Spleen (tissue), 11 donors: ENCODE measurements around the gene SCN2A. TPM values are rescaled to one million over a fixed set of nuclear protein-coding genes. Genes with fewer than 3 reads are reported as not detected.
"Not testable (repeated sequence)": the region's sequence is repeated elsewhere in the genome, so short reads cannot be mapped to it uniquely, and the experiment has no call there.

Experiments used
- DNase-seq: peaks from one replicate; pipeline ENCODE4 v3.0.0-alpha.2; 2020
- H3K27ac ChIP-seq, 8 donors: fragments of 200-600 bp; sonication (generic) in 7 of 8; 1 replicate in 4 of 8; 2 replicates in 4 of 8; pipeline versions ENCODE4 v1.5.0 to v1.8.0; 2016 to 2021; ENCODE audit warnings: inconsistent platforms in 4 of 8, mild to moderate bottlenecking in 4 of 8, moderate library complexity in 1 of 8
- H3K27me3 ChIP-seq, 7 donors: fragments of 200-600 bp; sonication (generic) in 6 of 7; replicated peaks in 1 of 7; 1 replicate in 4 of 7; 2 replicates in 3 of 7; pipeline versions ENCODE4 v1.5.0 to v1.8.0; 2016 to 2021; ENCODE audit warnings: inconsistent platforms in 3 of 7, mild to moderate bottlenecking in 1 of 7
- H3K36me3 ChIP-seq, 6 donors: fragments of 200-600 bp; sonication (generic) in 5 of 6; 1 replicate in 4 of 6; 2 replicates in 2 of 6; pipeline versions ENCODE4 v1.5.0 to v1.8.0; 2016 to 2021; ENCODE audit warnings: inconsistent platforms in 2 of 6
- H3K4me1 ChIP-seq, 6 donors: fragments of 200-600 bp; sonication (generic) in 5 of 6; 1 replicate in 3 of 6; 2 replicates in 3 of 6; pipeline versions ENCODE4 v1.5.0 to v1.8.0; 2016 to 2021; ENCODE audit warnings: inconsistent platforms in 3 of 6
- H3K4me3 ChIP-seq, 8 donors: fragments of 200-600 bp; sonication (generic) in 7 of 8; 1 replicate in 4 of 8; 2 replicates in 4 of 8; pipeline versions ENCODE4 v1.5.0 to v1.8.0; 2016 to 2021; ENCODE audit warnings: inconsistent platforms in 4 of 8, mild to moderate bottlenecking in 4 of 8, moderate library complexity in 2 of 8
- H3K9me3 ChIP-seq, 8 donors: fragments of 200-600 bp; sonication (generic) in 7 of 8; 1 replicate in 4 of 8; 2 replicates in 4 of 8; pipeline versions ENCODE4 v1.5.0 to v1.8.0; 2016 to 2021; ENCODE audit warnings: inconsistent platforms in 4 of 8
- CTCF ChIP-seq, 11 experiments: fragments of 200-600 bp in 7 of 11; fragments of 450-650 bp in 4 of 11; sonication (generic) in 4 of 11; IDR thresholded peaks in 8 of 11; conservative IDR thresholded peaks in 3 of 11; 1 replicate in 7 of 11; 2 replicates in 4 of 11; pipeline versions ENCODE4 v1.4.0 to v1.8.0; 2016 to 2021; ENCODE audit warnings: antibody characterized with exemption in 11 of 11, inconsistent platforms in 4 of 11, mild to moderate bottlenecking in 1 of 11
- POLR2A ChIP-seq, 3 donors: fragments of 450-650 bp; IDR thresholded peaks; one replicate each; pipeline ENCODE4 v1.5.1; 2017; ENCODE audit warnings: antibody characterized with exemption in 3 of 3, mild to moderate bottlenecking in 1 of 3
- POLR2AphosphoS5 ChIP-seq, 3 donors: sonication (generic); formaldehyde crosslinking; IDR thresholded peaks; one replicate each; pipeline ENCODE4 v1.5.1; 2017; ENCODE audit warnings: antibody characterized with exemption in 3 of 3
- WGBS, 5 donors: extraction: QIAGEN DNeasy Blood & Tissue Kit in 3 of 5; methylation state at CpG; one replicate each; pipeline versions ENCODE4 v1.1.5 to v1.1.7; 2013 to 2018; 5-methylcytosine and 5-hydroxymethylcytosine counted together
- intact Hi-C: fragments of 100-400 bp; cut with DNase I; formaldehyde crosslinking; loops from one replicate; pipeline ENCODE4 v1.15.0; 2023; ENCODE audit warnings: low total_unique reads
- polyA plus RNA-seq, 3 donors: library from polyadenylated mRNA; stranded (reverse); fragments of 200-250 nt; gene quantifications; one replicate each; pipeline ENCODE4 v1.2.1, GENCODE V29; 2013
- total RNA-seq, 7 donors: library from RNA; depleted of rRNA in 3 of 7; stranded (reverse); fragments of >200 nt in 3 of 7; fragmentation: NEBNext Ultra II Directional in 4 of 7; extraction: Animal tissue kit (Norgen Biotek cat#: 25700) in 4 of 7; gene quantifications; one replicate each; pipeline versions ENCODE4 v1.1.0 to v1.2.1, GENCODE V29; 2016 to 2021
- donor health status: healthy with polysubstance abuse.
- donor health status: DM: no; HTN: no; CAD: no; lungs with moderate emphysema.
- donor health status: DM: no; HTN: no; CAD: no.
- donor health status: Bipolar disorder and iron deficiency.
- donor health status: healthy.
- donor health status: DM: no; HTN: no; CAD: no.
- donor health status: DM: yes; HTN: yes; CAD: no.

The SCN2A gene
- total and polyA plus RNA-seq, 10 donors = 0.14 to 1.2 (median 0.28) TPM

GRCh38 chr2:165251366-165251765 lies 12.2 kb downstream of the SCN2A start:
- TF ChIP-seq POLR2A (IDR thresholded peaks at IDR 0.05) (no peak), POLR2AphosphoS5 (IDR thresholded peaks at IDR 0.05) (no peak), CTCF (IDR thresholded peaks at IDR 0.05 in 8 of 11, conservative IDR thresholded peaks at IDR 0.05 in 3 of 11) (no peak)
- Histone ChIP-seq H3K27me3 (no peaks in the 10 kb centered on the region), H3K4me1 (no peaks in the 10 kb centered on the region), H3K27ac (no peak overlapping the region), H3K4me3 (no peak overlapping the region), H3K9me3 (no peaks in the 10 kb centered on the region), H3K36me3 (no peaks in the 10 kb centered on the region)
- DNase-seq = no peak
- intact Hi-C loops = no loop called here
- WGBS, 5 donors = 65 to 77% (median 75%) methylated on average over 4 of the region's 4 CpGs

- no peaks in the 10 kb centered on the region for H3K27me3 ChIP-seq
- no peaks in the 10 kb centered on the region for H3K36me3 ChIP-seq
- H3K9me3 ChIP-seq = no peaks in the 10 kb centered on the region
- TF ChIP-seq POLR2AphosphoS5 (IDR thresholded peaks at IDR 0.05) (no peak), CTCF (IDR thresholded peaks at IDR 0.05 in 8 of 11, conservative IDR thresholded peaks at IDR 0.05 in 3 of 11) (no peak), POLR2A (IDR thresholded peaks at IDR 0.05) (no peak)
- no peak overlapping the region for H3K27ac ChIP-seq
- no peak overlapping the region for H3K4me3 ChIP-seq
- no peak for DNase-seq
- intact Hi-C loops = no loop called here
- H3K4me1 ChIP-seq = no peaks in the 10 kb centered on the region
These were observed 14.0 kb downstream of the SCN2A start for GRCh38 chr2:165253178-165253577.

GRCh38 chr2:165256618-165257017 lies 17.4 kb downstream of the SCN2A start:
- no peak overlapping the region for H3K4me3 ChIP-seq
- intact Hi-C loops = no loop called here
- DNase-seq = no peak
- H3K27ac ChIP-seq = no peak overlapping the region
- H3K9me3 ChIP-seq = no peaks in the 10 kb centered on the region
- no peaks in the 10 kb centered on the region for H3K36me3 ChIP-seq
- WGBS, 5 donors = 89 to 96% (median 92%) methylated on average over 2 of the region's 2 CpGs
- H3K4me1 ChIP-seq = no peaks in the 10 kb centered on the region
- no peak for TF ChIP-seq POLR2AphosphoS5 (IDR thresholded peaks at IDR 0.05)
- no peak for TF ChIP-seq POLR2A (IDR thresholded peaks at IDR 0.05)
- TF ChIP-seq CTCF (IDR thresholded peaks at IDR 0.05 in 8 of 11, conservative IDR thresholded peaks at IDR 0.05 in 3 of 11) = no peak
- no peaks in the 10 kb centered on the region for H3K27me3 ChIP-seq

- not testable (repeated sequence) for H3K27me3 ChIP-seq
These were observed 21.1 kb downstream of the SCN2A start for GRCh38 chr2:165260347-165260746.

GRCh38 chr2:165268754-165269153 lies 29.5 kb downstream of the SCN2A start:
- no peak overlapping the region for H3K27ac ChIP-seq
- no peaks in the 10 kb centered on the region for H3K27me3 ChIP-seq
- H3K9me3 ChIP-seq = no peaks in the 10 kb centered on the region
- WGBS, 5 donors = 69 to 87% (median 82%) methylated on average over 2 of the region's 2 CpGs
- intact Hi-C loops = no loop called here
- DNase-seq = no peak
- peaks cover 0 to under 1% (median 0%) of the 10 kb centered on the region in 6 donors for H3K4me1 ChIP-seq
- no peak overlapping the region for H3K4me3 ChIP-seq
- H3K36me3 ChIP-seq = no peaks in the 10 kb centered on the region
- no peak for TF ChIP-seq POLR2AphosphoS5 (IDR thresholded peaks at IDR 0.05)

More at GRCh38 chr2:165260347-165260746, 21.1 kb downstream of the SCN2A start:
- H3K9me3 ChIP-seq, H3K4me1 ChIP-seq, H3K36me3 ChIP-seq, H3K27ac ChIP-seq, DNase-seq, H3K4me3 ChIP-seq, intact Hi-C loops: not testable (repeated sequence)
- 85 to 91% (median 86%) methylated on average over 2 of the region's 2 CpGs for WGBS, 5 donors
